ENCODE data around the gene GPR78. TPM values are rescaled to one million over a fixed set of nuclear protein-coding genes. Genes with fewer than 3 reads are reported as not detected.

GPR78 gene
- total and polyA plus RNA-seq, 2 of the 8 experiments (the other 6 are each of a cell fraction or from before 2014, with no cell fraction given): 1.0 to 3.0 TPM

- H2BK12ac ChIP-seq (ENCODE audit: low read depth, low read length): no peak overlapping the region
- FAIRE-seq: no peak
- no peak for TF ChIP-seq NANOG (IDR thresholded peaks at IDR 0.05; ENCODE audit: insufficient read depth, low read depth, low read length, poor library complexity, severe bottlenecking)
- TF ChIP-seq SIN3A (conservative IDR thresholded peaks at IDR 0.05 in 1 of 2, IDR thresholded peaks at IDR 0.05 in 1 of 2; ENCODE audit: low read depth in 1 of 2, low read length in 2 of 2): no peak
- no peak for TF ChIP-seq SAP30 (IDR thresholded peaks at IDR 0.05; ENCODE audit: insufficient read depth, insufficient replicate concordance, low read length)
- no peak for TF ChIP-seq POLR2AphosphoS5 (IDR thresholded peaks at IDR 0.05; ENCODE audit: low read depth, low read length)
- TF ChIP-seq SIX5 (IDR thresholded peaks at IDR 0.05; ENCODE audit: low read depth, low read length): no peak
- TF ChIP-seq E2F6 (IDR thresholded peaks at IDR 0.05): no peak
- no peak for TF ChIP-seq TBP (IDR thresholded peaks at IDR 0.05; ENCODE audit: low read depth, low read length)
- TF ChIP-seq TAF1 (IDR thresholded peaks at IDR 0.05; ENCODE audit: low read depth, low read length): no peak
- no peak overlapping the region for H3K27ac ChIP-seq (ENCODE audit: low read depth, low read length)
- H3K4me1 ChIP-seq (replicated peaks in 1 of 4; ENCODE audit: control insufficient read depth in 3 of 4, insufficient read depth in 4 of 4, low read length in 3 of 4): peaks cover 0 to 2% (median 0%) of the 10 kb centered on the region in 4 experiments; a peak in 1 of 7 replicates
- H2AFZ ChIP-seq (ENCODE audit: low read length): no peak overlapping the region
- H3K79me1 ChIP-seq (ENCODE audit: low read depth, low read length): no peaks in the 10 kb centered on the region
- H3K4me2 ChIP-seq (ENCODE audit: insufficient read depth in 1 of 2, low read depth in 2 of 2, low read length in 2 of 2): no peak overlapping the region
- ChIA-PET POLR2A (ENCODE audit: partially characterized antibody) (interaction anchor here (3.2 kb wide), 1 partner anchor 11 kb away, joined by 12 read pairs; the partner anchor contains the start of gene CPZ), CTCF (ENCODE audit: partially characterized antibody) (interaction anchor here (1.5 kb wide), 1 partner anchor 135 kb away, joined by 5 read pairs; no protein-coding TSS in a partner anchor)
- no peak overlapping the region for H4K91ac ChIP-seq (replicated peaks; ENCODE audit: insufficient read length, low read length)
- no peak overlapping the region for H3K9ac ChIP-seq (replicated peaks in 1 of 4; ENCODE audit: extremely low read depth in 1 of 4, low read depth in 3 of 4, low read length in 3 of 4)
- no peak overlapping the region for H2BK20ac ChIP-seq (ENCODE audit: low read length)
- H3K4ac ChIP-seq (replicated peaks; ENCODE audit: insufficient read length, low read depth, low read length): no peak overlapping the region
- H2BK120ac ChIP-seq (replicated peaks; ENCODE audit: low read depth, low read length): no peak overlapping the region
- H3K56ac ChIP-seq (replicated peaks; ENCODE audit: insufficient read length, low read depth, low read length): no peak overlapping the region
- H4K5ac ChIP-seq (ENCODE audit: insufficient read length, low read depth, low read length): no peak overlapping the region
- H4K8ac ChIP-seq (ENCODE audit: extremely low read depth, insufficient read depth, low read length): no peak overlapping the region
- H3K9me3 ChIP-seq (ENCODE audit: insufficient read depth in 2 of 2, low read depth in 1 of 2, low read length in 1 of 2): no peaks in the 10 kb centered on the region
- no peak overlapping the region for H3K4me3 ChIP-seq (ENCODE audit: extremely low read depth in 1 of 4, insufficient read depth in 2 of 4, low read depth in 3 of 4, low read length in 4 of 4)
- H3K23ac ChIP-seq (ENCODE audit: insufficient read length): no peak overlapping the region
- H3K36me3 ChIP-seq (ENCODE audit: control insufficient read depth in 2 of 4, insufficient read depth in 4 of 4, low read length in 3 of 4): peaks cover 0 to 18% (median 7%) of the 10 kb centered on the region in 4 experiments; a peak in 4 of 8 replicates
- no peak overlapping the region for H3K18ac ChIP-seq (ENCODE audit: extremely low read depth, low read length)
- H3K79me2 ChIP-seq (ENCODE audit: control insufficient read depth in 1 of 2, insufficient read depth in 2 of 2, low read length in 2 of 2): no peaks in the 10 kb centered on the region; a peak in 1 of 4 replicates
- peaks cover 6% of the 10 kb centered on the region; the same call in 1 of the 2 replicates for H3K23me2 ChIP-seq (ENCODE audit: low read depth, low read length)
- WGBS, 2 experiments (ENCODE audit: extremely low coverage in 1 of 2, insufficient coverage in 1 of 2, insufficient read length in 1 of 2, insufficient replicate concordance in 2 of 2, low coverage in 1 of 2, low lambda C conversion rate in 2 of 2, missing lambda C conversion rate in 1 of 2): 94% methylated on average over 22 of the region's 22 CpGs; no CpG with 5 or more reads in 1 of the 2 experiments
- no peak overlapping the region for H2AK5ac ChIP-seq (ENCODE audit: low read depth, low read length)
- H3K27me3 ChIP-seq (replicated peaks in 1 of 4; ENCODE audit: control insufficient read depth in 3 of 4, extremely low read depth in 1 of 4, insufficient read depth in 3 of 4, low read length in 3 of 4): no peaks in the 10 kb centered on the region
- no peak overlapping the region for H2BK5ac ChIP-seq (ENCODE audit: low read depth, low read length)
- no peak overlapping the region for H2BK15ac ChIP-seq (ENCODE audit: low read length)
- H4K20me1 ChIP-seq (replicated peaks in 1 of 2; ENCODE audit: control insufficient read depth in 1 of 2, insufficient read depth in 2 of 2, low read length in 2 of 2): peaks cover 9 to 15% of the 10 kb centered on the region in 2 experiments
- no peak overlapping the region for H3K14ac ChIP-seq (ENCODE audit: insufficient read length)
- DNase-seq (ENCODE audit: low read depth in 1 of 2, low spot score in 2 of 2): no peak
Measured at GRCh38 chr4:8603931-8604330, 23.7 kb downstream of the GPR78 start.

Measured in H1 (cell line).